Activated CD4-positive, alpha-beta T cell treated with anti-CD3 and anti-CD28 coated beads for 36 hours (primary cell): ENCODE measurements around the gene KCNQ1OT1. TPM values are rescaled to one million over a fixed set of nuclear protein-coding genes. Genes with fewer than 3 reads are reported as not detected.

Experiments
- ATAC-seq: fragments of 200-7000 bp; cut with Tn5 transposase; one replicate; pipeline ENCODE4 v1.10.0; 2021; ENCODE audit warnings: mild to moderate bottlenecking, moderate library complexity
- CTCF ChIA-PET: fragments of 350-600 bp; sonication (Branson Sonifier 250); formaldehyde crosslinking; loops from one replicate; lab custom pipeline; 2021; ENCODE audit warnings: antibody characterized with exemption; lab: Charles Lee
- POLR2A ChIA-PET: fragments of 350-600 bp; sonication (Branson Sonifier 250); formaldehyde crosslinking; loops from one replicate; lab custom pipeline; 2021; ENCODE audit warnings: antibody characterized with exemption, inconsistent platforms; lab: Charles Lee
- DNase-seq: peaks from one replicate; pipeline ENCODE4 v3.0.0-alpha.2; 2020
- H3K27ac Mint-ChIP-seq: one replicate; pipeline ENCODE4 v1.8.0; 2021; ENCODE audit warnings: mixed read lengths
- H3K27me3 Mint-ChIP-seq: one replicate; pipeline ENCODE4 v1.8.0; 2021; ENCODE audit warnings: mixed read lengths
- H3K36me3 Mint-ChIP-seq: one replicate; pipeline ENCODE4 v1.8.0; 2021; ENCODE audit warnings: low read depth, mixed read lengths
- H3K4me1 Mint-ChIP-seq: one replicate; pipeline ENCODE4 v1.8.0; 2021; ENCODE audit warnings: mixed read lengths
- H3K4me3 Mint-ChIP-seq: one replicate; pipeline ENCODE4 v1.8.0; 2021; ENCODE audit warnings: mild to moderate bottlenecking, moderate library complexity, mixed read lengths
- H3K9me3 Mint-ChIP-seq: one replicate; pipeline ENCODE4 v1.8.0; 2021; ENCODE audit warnings: low read depth, mixed read lengths
- intact Hi-C, 2 experiments: fragments of 100-400 bp; cut with DNase I in 1 of 2; cut with micrococcal nuclease in 1 of 2; formaldehyde crosslinking; loops; one replicate each; pipeline versions ENCODE4 v1.14.2 to v1.15.1; 2022 to 2024; cut with DNase I, micrococcal nuclease
- total RNA-seq, 2 experiments: library from RNA; stranded (reverse); gene quantifications; one replicate each; pipeline ENCODE4 v1.2.3, GENCODE V29; 2021

KCNQ1OT1 gene
- total RNA-seq, 2 experiments from 2014 or later = 0.16 TPM

GRCh38 chr11:2704896-2705606 is 5.3 kb upstream of the KCNQ1OT1 start:
- DNase-seq = no peak
- no peak overlapping the region for H3K4me3 Mint-ChIP-seq
- no peak for ATAC-seq
- H3K9me3 Mint-ChIP-seq = peaks cover 4% of the 10 kb centered on the region
- no peaks in the 10 kb centered on the region for H3K27me3 Mint-ChIP-seq
- intact Hi-C loops = no loop called here
- peaks cover 8% of the 10 kb centered on the region for H3K36me3 Mint-ChIP-seq
- ChIA-PET CTCF (no interaction called here), POLR2A (no interaction called here)
- H3K4me1 Mint-ChIP-seq = no peaks in the 10 kb centered on the region
- H3K27ac Mint-ChIP-seq = no peak overlapping the region

DNA sequence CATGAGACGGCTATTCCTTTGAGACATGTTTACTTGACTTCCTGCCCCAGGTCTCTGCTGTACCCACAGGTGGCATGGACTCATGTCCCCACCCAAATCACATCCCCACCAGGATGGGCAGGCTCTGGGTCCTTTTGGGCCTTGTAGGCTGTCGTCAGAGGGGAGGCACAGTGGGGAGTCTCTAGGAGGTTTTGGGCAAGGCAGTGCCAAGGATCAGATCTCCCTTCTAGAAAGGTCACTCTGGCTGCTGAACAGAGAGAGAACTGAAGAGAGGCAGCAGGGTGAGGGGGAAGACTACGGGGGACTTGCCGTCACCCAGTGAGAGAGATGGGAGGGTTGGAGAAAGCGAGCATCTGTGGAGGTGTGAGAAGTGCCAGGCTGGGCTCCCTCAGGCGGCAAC is 4.6 kb upstream of the KCNQ1OT1 start:
- Mint-ChIP-seq H3K4me3 (no peak overlapping the region), H3K9me3 (peaks cover 3% of the 10 kb centered on the region), H3K27me3 (no peaks in the 10 kb centered on the region), H3K36me3 (peaks cover 2% of the 10 kb centered on the region), H3K4me1 (no peaks in the 10 kb centered on the region), H3K27ac (no peak overlapping the region)
- intact Hi-C loops = no loop called here
- ChIA-PET POLR2A (no interaction called here), CTCF (no interaction called here)
- no peak for ATAC-seq
- no peak for DNase-seq

- peaks cover 8% of the 10 kb centered on the region for H3K36me3 Mint-ChIP-seq
- POLR2A ChIA-PET = no interaction called here
- CTCF ChIA-PET = interaction anchor here (0.6 to 0.7 kb wide), 3 partner anchors 9 to 464 kb away, joined by 3 to 4 read pairs (median 3); no protein-coding TSS in a partner anchor
- DNase-seq (no peak), ATAC-seq (no peak)
- H3K4me1 Mint-ChIP-seq = peaks cover 4% of the 10 kb centered on the region
- H3K4me3 Mint-ChIP-seq = no peak overlapping the region
- H3K27me3 Mint-ChIP-seq = no peaks in the 10 kb centered on the region
- no peak overlapping the region for H3K27ac Mint-ChIP-seq
- H3K9me3 Mint-ChIP-seq = peaks cover 3% of the 10 kb centered on the region
- intact Hi-C loops = no loop called here
Measured at GRCh38 chr11:2703363-2704141, 3.8 kb upstream of the KCNQ1OT1 start.

GRCh38 chr11:2702771-2703362 is 3.1 kb upstream of the KCNQ1OT1 start:
- no peak overlapping the region for H3K4me3 Mint-ChIP-seq
- peaks cover 3% of the 10 kb centered on the region for H3K9me3 Mint-ChIP-seq
- intact Hi-C loops = no loop called here
- no peak overlapping the region for H3K27ac Mint-ChIP-seq
- CTCF ChIA-PET = interaction anchor here (0.6 to 0.7 kb wide), 3 partner anchors 8 to 464 kb away, joined by 3 to 4 read pairs (median 3); no protein-coding TSS in a partner anchor
- ATAC-seq (no peak), DNase-seq (no peak)
- no peaks in the 10 kb centered on the region for H3K27me3 Mint-ChIP-seq
- H3K4me1 Mint-ChIP-seq = peaks cover 8% of the 10 kb centered on the region
- POLR2A ChIA-PET = no interaction called here
- H3K36me3 Mint-ChIP-seq = peaks cover 12% of the 10 kb centered on the region

DNA sequence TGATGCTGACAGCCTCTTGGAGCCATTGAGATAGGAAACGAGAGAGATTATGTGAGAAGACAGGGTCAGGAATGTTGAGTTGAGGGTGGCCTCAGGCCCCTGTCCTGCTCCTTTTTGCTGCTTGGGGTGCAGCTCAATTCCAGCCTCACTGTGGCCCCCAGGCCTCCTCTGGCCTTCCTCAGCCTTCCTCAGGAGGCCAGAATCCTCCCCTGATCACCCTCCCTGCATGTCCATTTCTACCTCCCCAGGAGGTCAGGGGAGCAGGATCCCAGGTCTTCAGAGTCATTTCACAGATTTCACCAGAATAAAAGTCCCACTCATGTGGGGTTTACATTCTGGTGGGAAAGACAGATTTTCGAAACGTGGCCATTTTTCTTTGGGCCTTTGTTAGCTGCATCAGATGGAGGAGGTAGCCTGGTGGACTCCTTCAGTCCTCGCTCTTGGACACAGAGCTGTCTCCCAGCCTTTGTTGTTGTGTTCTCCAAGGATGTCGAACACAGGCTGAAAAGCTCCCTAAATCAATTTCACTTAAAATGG is 2.2 kb upstream of the KCNQ1OT1 start:
- intact Hi-C loops = loop anchor here in 1 of 2 experiments (2.0 kb wide), 1 partner anchor 191 kb away; no protein-coding TSS in a partner anchor
- ATAC-seq = no peak
- Mint-ChIP-seq H3K27me3 (no peaks in the 10 kb centered on the region), H3K4me3 (peak overlapping the region; percentile 66), H3K36me3 (peaks cover 12% of the 10 kb centered on the region), H3K27ac (no peak overlapping the region), H3K4me1 (peaks cover 8% of the 10 kb centered on the region), H3K9me3 (peaks cover 3% of the 10 kb centered on the region)
- ChIA-PET POLR2A (no interaction called here), CTCF (interaction anchor here (0.6 to 0.8 kb wide), 3 partner anchors 166 to 490 kb away, joined by 3 read pairs; no protein-coding TSS in a partner anchor)
- DNase-seq = no peak

- Mint-ChIP-seq H3K27ac (no peak overlapping the region), H3K4me1 (peaks cover 8% of the 10 kb centered on the region), H3K4me3 (peak overlapping the region; percentile 66), H3K27me3 (no peaks in the 10 kb centered on the region), H3K9me3 (peaks cover 3% of the 10 kb centered on the region), H3K36me3 (peaks cover 12% of the 10 kb centered on the region)
- ATAC-seq (no peak), DNase-seq (no peak)
- ChIA-PET CTCF (interaction anchor here (0.6 kb wide), 1 partner anchor 490 kb away, joined by 3 read pairs; no protein-coding TSS in a partner anchor), POLR2A (no interaction called here)
- intact Hi-C loops = loop anchor here in 1 of 2 experiments (2.0 kb wide), 1 partner anchor 192 kb away; no protein-coding TSS in a partner anchor
Measured at GRCh38 chr11:2701230-2701629, 1.4 kb upstream of the KCNQ1OT1 start.

GRCh38 chr11:2700415-2701211 is 819 bp upstream of the KCNQ1OT1 start:
- H3K9me3 Mint-ChIP-seq = peaks cover under 1% of the 10 kb centered on the region
- intact Hi-C loops = loop anchor here in 1 of 2 experiments (1.0 to 2.0 kb wide), 7 partner anchors 185 to 357 kb away; partner anchors contain the start of genes CARS1, CDKN1C, PHLDA2 and TRPM5
- ChIA-PET CTCF (no interaction called here), POLR2A (interaction anchor here (0.6 to 0.7 kb wide), 4 partner anchors 166 to 1857 kb away, joined by 3 to 5 read pairs (median 4); no protein-coding TSS in a partner anchor)
- H3K4me1 Mint-ChIP-seq = peaks cover 8% of the 10 kb centered on the region
- H3K36me3 Mint-ChIP-seq = peaks cover 10% of the 10 kb centered on the region
- no peak overlapping the region for H3K27ac Mint-ChIP-seq
- no peaks in the 10 kb centered on the region for H3K27me3 Mint-ChIP-seq
- ATAC-seq = no peak
- H3K4me3 Mint-ChIP-seq = peak overlapping the region; percentile 79
- DNase-seq = peak; percentile 62

DNA sequence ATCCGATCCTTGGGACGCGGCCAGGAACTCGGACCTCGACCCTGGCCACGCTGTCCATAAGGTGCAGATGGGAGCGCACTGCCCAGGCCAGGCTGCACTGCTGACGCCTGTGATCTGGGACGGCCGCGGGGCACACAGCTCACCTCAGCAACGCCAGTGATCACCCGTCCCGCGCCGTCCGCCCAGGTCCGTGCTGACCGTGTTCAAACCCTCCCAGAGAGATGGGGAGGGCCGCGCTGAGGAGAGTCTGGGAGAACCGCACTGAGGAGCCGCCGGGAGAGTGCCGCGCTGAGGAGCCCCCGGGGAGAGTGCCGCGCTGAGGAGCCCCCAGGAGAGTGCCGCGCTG is 636 bp downstream of the KCNQ1OT1 start:
- intact Hi-C loops = no loop called here
- Mint-ChIP-seq H3K27me3 (no peaks in the 10 kb centered on the region), H3K4me1 (peaks cover 8% of the 10 kb centered on the region), H3K27ac (peak overlapping the region; percentile 28), H3K36me3 (peaks cover 10% of the 10 kb centered on the region), H3K9me3 (no peaks in the 10 kb centered on the region), H3K4me3 (peak overlapping the region; percentile 79)
- DNase-seq = peak; percentile 34
- ChIA-PET CTCF (no interaction called here), POLR2A (no interaction called here)
- ATAC-seq = peak; percentile 11

DNA sequence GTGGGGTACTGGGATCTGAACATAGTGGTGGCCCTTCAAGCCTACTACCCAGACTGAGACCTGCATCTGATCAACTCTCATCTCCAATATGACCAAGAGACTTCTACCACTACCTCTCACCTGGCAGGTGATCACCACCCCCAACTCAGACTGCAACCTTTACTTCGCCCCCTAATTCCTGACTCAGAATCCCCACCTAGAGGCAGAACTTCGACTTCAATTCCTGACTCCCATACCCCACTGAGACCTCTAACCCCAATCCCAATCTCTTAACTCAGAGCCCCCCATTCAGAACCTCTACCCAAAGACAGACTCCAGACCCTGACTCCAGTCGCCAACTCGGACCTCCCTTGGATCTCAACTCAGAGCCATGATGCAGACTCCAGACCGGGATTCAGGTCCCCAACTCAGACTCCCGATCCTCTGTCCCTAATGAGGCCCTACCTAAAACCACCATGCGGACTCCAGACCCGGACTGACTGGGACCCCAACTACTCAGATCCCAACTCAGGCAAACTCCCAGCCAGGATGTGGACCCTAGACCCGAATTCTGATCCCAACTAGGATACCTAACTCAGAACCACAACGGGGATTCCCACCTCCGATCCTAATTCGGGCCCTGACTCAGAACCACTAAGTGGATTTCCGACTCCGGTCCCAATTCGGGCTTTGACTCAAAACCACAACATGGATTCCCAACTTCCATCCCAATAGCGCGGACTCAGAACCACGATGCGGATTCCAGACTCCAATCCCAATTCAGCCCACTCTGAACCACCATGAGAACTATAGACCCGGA is 1.2 kb downstream of the KCNQ1OT1 start:
- POLR2A ChIA-PET = no interaction called here
- DNase-seq = peak; percentile 2
- H3K27me3 Mint-ChIP-seq = no peaks in the 10 kb centered on the region
- intact Hi-C loops = no loop called here
- H3K27ac Mint-ChIP-seq = no peak overlapping the region
- H3K36me3 Mint-ChIP-seq = peaks cover 10% of the 10 kb centered on the region
- peaks cover 8% of the 10 kb centered on the region for H3K4me1 Mint-ChIP-seq
- peak overlapping the region; percentile 79 for H3K4me3 Mint-ChIP-seq
- CTCF ChIA-PET = no interaction called here
- H3K9me3 Mint-ChIP-seq = no peaks in the 10 kb centered on the region
- ATAC-seq = no peak

- H3K27ac Mint-ChIP-seq = no peak overlapping the region
- H3K9me3 Mint-ChIP-seq = no peaks in the 10 kb centered on the region
- no peaks in the 10 kb centered on the region for H3K27me3 Mint-ChIP-seq
- ChIA-PET CTCF (interaction anchor here (1.4 kb wide), 1 partner anchor 195 kb away, joined by 3 read pairs; no protein-coding TSS in a partner anchor), POLR2A (no interaction called here)
- H3K4me1 Mint-ChIP-seq = peaks cover 8% of the 10 kb centered on the region
- DNase-seq = no peak
- intact Hi-C loops = no loop called here
- no peak overlapping the region for H3K4me3 Mint-ChIP-seq
- H3K36me3 Mint-ChIP-seq = peaks cover 10% of the 10 kb centered on the region
- ATAC-seq = no peak
Measured at GRCh38 chr11:2697866-2698265, 1.9 kb downstream of the KCNQ1OT1 start.
